T1000 (cell line): ENCODE measurements around the gene PTPMT1.
"Not testable (repeated sequence)": the region's sequence is repeated elsewhere in the genome, so short reads cannot be mapped to it uniquely, and the experiment has no call there.

Experiments used
- DNase-seq: peaks from one replicate; lab custom pipeline; 2025; ENCODE audit warnings: mixed read lengths; lab: John Stamatoyannopoulos, UW

PTPMT1 gene, protein sequence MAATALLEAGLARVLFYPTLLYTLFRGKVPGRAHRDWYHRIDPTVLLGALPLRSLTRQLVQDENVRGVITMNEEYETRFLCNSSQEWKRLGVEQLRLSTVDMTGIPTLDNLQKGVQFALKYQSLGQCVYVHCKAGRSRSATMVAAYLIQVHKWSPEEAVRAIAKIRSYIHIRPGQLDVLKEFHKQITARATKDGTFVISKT

DNA sequence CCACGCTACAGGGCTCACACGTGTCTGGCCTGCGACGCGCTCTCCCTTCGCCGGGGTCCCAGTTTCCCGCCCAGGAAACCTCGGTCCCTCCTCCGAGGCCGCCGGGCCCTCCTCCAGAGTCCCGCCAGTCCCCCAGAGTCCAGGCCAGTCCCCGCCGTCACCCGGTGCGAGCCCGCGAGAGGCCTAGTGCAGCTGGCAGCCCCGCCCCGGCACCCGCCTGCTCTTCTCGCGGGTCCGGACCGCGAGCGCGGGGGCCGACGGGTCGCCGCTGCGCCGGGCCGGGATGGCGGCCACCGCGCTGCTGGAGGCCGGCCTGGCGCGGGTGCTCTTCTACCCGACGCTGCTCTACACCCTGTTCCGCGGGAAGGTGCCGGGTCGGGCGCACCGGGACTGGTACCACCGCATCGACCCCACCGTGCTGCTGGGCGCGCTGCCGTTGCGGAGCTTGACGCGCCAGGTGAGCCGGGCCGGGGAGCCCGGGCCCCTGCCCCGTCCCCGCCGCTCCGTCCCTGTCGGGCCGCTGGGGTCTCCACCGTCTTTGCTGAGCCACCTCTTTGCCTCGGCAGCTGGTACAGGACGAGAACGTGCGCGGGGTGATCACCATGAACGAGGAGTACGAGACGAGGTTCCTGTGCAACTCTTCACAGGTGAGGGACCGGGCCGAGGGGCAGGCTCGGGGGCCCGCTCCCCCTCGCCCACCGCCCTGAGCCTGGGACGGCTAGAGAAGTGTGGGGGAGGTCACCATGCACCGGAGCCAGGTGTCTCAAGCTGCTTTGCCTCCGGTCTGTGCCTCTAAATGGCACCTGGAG is at the start of gene PTPMT1:
Gene PTPMT1 (plus strand): TSS at position 260 of the 809 bp plus-strand sequence. CDS start 24 bp downstream, at position 284.
- DNase-seq, result peak; percentile 21

DNA sequence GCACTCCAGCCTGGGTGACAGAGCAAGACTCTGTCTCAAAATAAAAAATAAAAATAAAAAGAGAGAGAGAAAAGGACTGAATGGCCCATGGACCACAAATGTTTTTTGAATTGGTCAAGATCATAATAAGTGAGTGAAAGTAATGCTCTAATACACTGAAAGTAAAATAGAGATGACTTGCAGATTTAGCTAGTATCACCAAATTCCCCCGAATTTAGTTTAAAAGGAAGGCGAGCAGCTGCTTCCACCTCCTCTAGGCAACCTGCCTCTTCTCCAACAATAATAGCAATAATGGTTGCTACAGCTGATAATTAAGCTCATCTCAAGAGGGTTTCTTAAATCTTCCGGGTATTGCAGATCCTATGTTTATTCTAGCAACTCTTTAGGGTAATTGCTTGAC is 49.2 kb upstream of the PTPMT1 start:
- no peak for DNase-seq

DNA sequence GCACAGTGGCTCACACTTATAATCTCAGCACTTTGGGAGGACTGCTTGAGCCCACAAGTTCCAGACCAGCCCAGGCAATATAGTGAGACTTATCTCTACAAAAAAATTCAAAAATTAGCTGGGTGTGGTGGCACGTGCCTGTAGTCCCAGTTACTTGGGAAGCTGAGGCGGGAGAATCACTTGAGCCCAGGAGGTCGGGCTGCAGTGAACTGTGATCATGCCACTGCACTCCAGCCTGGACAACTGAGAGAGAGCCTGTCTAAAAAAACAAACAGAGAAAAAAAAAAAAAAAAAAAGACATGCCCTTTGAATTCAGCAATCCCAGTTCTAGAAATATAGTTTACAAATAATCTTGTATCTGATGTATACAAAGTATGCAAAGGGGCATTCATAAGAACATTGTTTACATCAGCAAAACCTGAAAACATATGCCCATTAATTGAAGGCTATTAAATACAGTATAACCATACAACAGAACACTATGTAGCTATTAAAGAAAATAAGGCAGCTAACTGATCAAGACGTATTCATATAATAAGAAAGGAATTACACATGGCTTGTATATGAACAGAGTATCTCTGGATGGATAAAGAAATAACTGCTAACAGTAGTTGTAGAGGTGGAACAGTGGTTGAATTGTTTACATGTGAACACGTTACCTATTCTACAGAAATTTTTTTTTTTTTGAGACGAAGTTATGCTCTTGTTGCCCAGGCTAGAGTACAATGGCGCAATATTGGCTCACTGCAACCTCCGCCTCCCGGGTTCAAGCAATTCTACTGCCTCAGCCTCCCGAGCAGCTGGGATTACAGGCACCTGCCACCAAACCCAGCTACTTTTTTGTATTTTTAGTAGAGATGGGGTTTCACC is 48.2 kb upstream of the PTPMT1 start:
- no peak for DNase-seq

DNA sequence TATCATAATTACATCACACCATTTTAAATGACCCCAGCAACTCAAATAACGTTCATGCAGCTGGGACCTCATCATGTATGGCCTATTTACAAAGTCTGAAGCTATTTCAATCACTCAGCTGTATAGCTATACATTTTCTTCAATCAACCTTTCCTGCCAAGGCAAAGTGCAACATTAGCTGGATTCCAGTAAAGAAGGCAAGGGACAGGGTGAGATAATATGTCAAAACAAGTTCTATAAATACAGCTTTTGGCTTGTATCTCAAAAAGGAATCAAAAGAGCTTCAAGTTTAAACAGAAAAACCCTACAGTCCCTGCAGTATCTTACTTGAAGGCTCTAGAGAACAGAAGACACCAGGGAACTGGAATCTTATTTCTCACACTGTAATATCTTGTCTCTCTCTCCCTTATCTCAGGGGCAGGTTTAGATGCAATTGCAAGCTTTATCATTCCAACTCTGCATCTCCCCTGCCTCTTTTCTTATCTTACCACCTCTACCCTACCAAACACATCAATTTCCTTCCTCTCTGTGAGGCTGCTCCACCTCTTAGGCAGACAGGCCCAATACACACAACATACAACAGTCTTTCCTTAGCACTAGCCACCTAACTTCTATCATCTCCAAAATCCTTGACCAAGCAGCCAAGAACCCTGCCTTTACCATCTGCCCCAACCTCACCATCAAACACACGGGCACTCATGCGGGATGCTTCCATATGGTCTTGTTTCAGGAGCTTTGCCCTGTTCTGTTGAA is 47.0 kb upstream of the PTPMT1 start:
- no peak for DNase-seq

DNA sequence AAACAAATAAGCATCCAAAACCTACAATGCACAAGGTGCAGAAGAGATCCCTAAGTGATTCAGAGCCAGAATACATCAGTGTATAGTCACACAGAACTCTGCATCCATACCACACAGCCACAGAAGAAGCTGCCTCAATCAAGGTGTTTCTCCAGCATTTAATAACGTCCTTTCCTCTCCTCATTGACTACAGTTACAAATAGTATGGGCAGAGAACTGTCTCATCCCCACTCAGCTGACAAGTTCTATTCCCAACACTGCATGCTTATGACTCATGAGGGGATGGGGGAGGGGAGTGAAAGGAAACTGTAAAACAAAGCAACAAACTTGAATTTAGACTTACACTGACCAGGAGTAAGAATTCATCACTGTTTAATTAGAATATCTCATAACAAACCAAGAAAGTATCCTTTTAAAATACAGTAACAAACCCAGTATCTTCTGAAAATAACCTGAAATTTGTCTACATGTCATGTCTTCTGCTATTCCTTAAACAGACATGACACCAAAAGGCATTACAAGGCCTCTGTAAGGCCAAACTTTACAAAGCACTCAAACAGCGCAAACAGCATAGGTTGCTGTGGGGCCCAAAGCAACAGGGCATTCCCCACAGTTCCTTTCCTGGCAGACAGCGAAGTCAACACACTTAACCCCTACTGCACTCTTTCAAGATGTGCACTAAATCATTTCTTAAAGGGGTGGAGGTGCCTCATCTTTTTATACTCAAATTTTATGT is 41.7 kb upstream of the PTPMT1 start:
- DNase-seq, result no peak

DNA sequence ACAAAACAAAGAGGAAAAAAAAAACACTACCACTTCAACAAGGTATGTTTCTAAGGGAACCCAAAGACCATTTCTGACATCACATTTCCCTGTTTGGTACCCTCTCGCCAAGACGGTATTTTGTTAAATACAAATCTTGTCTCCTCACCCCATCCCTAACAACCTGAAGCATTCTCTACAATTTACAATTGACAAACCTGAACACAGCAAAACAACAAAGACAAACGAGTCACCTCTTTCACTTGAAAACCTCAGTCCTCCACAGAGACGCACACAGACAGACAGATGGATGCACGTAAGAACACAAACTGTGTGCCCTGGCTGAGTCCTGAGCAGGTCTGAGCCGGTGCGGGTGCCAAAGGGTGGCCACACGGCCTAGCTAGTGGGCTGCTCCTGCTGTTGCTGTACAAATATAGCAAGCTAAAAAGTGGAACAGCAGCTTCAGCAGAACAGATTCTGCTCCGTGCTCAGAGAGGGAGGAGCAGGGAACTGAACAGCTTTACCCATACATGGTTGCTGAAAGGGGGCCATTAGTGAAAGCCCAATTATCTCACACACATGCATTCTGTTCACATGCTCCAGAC is 41.0 kb upstream of the PTPMT1 start:
- DNase-seq, result no peak

DNA sequence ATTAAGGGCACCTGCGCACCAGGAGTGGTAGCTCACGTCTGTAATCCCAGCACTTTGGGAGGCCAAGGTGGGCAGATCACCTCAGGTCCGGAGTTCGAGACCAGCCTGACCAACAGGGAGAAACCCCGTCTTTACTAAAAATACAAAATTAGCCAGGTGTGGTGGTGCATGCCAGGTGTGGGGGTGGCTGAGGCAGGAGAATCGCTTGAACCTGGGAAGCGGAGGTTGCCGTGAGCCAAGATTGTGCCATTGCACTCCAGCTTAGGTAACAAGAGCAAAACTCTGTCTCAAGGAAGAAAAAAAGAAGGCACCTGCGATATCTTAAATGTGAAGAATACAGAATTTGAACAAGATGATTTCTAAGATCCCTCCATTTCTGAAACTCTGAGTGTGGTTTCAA is 39.4 kb upstream of the PTPMT1 start:
- not testable (repeated sequence) for DNase-seq

DNA sequence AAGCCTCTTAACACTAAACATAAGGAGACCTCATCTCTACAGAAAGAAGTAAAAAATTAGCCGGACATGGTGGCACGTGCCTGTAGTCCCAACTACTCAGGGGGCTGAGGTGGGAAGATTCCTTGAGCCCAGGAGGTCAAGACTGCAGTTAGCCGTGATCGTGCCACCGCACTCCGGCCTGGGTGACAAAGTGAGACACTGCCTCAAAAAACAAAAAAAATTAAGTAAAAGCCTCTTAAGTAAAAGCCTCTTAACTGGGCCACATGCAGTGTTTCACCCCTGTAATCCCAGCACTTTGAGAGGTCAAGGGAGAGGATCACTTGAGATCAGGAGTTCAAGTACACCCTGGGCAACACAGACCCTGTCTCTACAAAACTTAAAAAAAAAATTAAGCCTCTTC is 38.2 kb upstream of the PTPMT1 start:
- DNase-seq, result no peak

DNA sequence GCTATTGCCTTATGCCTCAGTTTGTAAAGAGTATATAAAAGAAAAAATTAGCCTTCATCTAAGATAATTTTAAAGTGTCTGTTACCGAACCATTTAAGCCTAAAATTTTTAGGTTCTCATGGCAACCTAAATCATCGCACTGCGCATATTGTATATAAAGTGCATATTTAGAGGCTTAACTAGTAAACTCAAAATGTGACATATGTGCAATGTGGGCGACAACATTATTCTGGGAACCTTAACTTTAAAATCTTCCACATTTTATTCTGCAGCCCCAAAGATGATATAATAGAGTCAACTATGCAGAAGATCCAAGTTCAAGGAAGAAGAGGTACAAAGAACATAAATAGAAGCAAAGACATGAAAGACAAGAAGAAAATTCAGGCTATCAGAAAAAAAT is 35.4 kb upstream of the PTPMT1 start:
- no peak for DNase-seq

DNA sequence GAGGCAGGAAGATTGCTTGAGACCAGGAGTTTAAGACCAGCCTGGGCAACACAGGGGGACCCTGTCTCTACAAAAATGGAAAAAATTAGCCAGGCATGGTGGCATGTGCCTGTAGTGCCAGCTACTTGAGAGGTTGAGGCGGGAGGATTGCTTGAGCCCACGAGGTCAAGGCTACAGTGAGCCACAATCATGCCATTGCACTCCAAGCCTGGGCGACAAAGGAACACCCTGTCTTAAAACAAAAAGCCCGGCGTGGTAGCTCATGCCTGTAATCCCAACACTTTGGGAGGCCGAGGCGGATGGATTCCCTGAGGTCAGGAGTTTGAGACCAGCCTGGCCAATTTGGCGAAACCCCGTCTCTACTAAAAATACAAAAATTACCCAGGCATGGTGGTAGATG is 34.7 kb upstream of the PTPMT1 start:
- DNase-seq, result not testable (repeated sequence)

DNA sequence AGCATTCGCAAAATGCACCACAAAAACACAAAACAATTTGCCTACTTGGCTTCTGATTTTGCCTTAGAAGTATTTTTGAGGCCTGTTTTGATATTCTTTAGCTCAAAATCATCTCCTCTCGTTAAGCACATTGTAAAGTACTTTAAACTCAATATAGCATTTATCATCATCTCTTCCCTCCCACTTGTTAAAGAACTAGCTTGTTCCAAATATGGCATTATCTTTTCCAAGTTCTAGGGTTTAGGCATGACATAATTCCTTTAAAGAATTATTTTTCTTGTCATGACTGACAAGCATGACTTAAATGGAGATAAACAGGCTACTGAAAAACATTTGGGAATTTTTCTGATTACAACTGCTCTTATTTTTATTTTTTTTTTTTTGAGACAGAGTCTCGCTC is 33.7 kb upstream of the PTPMT1 start:
- no peak for DNase-seq

DNA sequence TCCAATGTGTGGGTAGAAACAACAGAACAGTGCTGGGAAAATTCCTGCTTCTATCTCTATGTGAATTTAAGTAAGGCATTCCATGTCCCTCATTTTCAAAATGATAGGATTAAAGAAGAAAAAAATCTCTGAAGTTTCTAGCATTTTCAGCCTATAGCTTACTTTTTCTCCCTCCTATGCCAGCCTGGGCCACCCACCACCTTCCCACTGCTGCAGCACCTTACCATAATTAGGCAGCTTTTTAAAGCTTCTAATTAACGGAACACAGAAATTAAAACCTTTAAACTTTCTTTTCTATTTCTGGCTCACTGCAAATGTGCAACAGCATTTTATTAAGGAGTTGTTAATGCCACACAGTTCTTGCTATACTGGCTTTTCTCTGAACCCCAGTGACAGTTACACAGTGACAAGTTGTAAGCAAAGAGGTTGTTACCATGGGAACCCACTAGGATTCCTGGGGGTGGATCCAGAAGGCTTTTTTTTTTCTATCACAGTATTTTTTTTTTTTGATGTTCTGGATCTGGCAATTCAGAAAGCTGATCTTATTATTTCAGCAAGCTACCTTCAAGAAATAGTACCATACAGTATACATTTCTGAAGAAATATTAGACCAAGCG is 32.7 kb upstream of the PTPMT1 start:
- DNase-seq, result no peak

DNA sequence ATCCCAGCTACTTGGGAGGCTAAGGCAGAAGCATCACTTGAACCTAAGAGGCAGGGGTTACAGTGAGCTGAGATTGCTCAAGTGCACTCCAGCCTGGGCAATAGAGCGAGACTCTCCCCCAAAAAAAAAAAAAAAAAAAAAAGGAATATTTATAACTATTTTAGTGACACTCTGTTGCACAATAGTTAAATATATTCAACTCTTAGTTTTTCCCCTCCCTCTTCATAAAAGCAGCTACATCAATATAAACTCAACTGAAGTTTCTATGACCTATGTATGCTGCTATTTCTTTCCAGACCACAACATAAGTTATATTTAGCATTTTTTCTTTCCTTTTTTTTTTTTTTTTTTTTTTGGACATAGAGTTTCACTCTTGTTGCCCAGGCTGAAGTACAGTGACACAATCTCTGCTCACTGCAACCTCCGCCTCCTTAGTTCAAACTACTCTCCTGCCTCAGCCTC is 31.7 kb upstream of the PTPMT1 start:
- no peak for DNase-seq

DNA sequence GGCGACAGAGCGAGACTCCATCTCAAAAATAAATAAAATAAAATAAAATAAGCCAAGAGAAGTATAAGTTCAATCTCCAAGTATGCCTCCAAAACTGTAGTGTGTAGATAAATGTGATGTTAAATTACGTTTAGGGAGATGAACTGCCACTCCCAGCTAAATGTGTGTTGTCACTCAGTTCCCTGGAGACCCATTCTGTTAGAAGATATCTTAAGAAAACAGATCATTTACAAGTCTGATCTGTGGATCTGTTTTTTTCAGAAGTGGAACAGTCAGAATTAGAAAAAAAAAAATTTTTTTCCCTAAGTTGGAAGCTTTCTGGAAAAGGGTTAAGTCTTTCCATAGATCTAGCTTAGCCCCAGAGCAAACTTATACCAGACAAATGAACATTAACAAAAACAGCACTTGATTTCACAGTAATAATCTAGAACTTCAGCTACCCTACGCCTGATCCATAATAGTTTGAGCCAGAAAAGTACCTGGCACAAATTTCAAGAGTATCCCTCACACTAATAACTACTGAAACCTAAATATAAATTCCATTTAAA is 30.6 kb upstream of the PTPMT1 start:
- DNase-seq, result no peak

DNA sequence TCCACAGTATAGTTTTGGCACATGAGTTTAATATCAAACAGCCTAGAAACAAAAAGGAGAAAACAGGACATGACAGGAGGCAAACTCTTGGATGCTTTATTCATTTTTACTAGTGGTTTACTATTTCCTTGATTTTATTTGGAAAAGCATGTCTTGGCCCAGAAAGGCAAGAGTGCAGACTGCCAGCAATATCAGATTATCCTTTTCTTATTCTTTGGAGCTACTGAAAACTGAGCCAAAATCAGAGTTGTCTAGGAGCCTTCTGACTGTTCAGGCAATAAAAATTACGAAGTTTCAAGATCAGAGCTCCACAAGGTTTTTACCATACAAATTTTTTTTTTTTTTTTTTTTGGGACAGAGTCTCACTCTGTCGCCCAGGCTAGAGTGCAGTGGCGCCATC is 28.5 kb upstream of the PTPMT1 start:
- DNase-seq, result no peak

DNA sequence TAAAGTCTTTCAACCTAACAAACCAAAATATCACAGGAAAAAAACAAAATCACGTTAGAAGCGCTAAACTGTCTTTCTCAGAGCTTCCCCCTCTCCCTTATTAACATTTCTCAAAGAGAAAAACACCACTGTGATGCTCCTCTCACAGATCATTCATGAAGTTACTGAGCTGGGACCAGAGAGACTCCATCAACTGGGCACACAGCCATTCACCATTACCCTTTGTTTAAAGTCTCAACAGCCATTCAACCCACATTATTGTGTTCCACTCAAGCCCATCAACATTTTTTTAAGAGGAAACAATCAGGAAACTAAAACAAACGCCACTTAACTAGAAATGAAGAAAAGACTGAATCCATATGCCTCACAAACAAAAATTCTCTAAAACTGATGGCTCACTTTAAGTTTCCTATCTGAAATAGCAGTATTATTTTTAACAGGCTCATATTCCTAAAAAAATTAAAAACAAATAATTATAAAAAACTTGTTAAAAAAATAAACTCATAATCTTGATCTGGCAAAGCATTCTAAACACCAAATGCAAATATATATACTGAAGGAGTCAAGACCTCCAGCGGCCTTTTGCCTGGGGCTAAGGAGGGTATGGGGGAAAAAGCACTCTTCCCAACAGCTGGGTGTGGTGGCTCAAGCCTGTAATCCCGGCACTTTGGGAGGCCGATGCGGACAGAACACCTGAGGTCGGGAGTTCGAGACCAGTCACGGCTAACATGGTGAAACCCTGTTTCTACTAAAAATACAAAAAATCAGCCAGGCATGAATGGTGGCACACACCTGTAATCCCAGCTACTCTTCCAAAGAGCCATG is 26.4 kb upstream of the PTPMT1 start:
- no peak for DNase-seq

DNA sequence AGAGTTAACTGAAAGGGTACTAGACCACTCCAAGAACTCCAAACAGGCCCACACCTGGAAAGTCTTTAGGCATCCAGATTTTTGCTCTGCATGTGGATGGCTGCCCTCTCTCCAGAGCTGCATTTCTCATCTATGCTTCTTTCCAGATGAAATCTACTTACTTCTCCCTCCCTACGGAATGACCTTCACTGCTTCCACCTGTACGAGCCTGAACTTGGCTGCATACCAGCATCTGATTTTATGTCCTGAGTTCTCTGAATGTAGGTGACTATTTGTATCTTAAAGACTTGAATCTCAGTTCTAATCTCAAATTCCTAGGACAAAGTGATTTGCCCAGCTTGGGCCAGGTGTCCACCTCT is 25.7 kb upstream of the PTPMT1 start:
- DNase-seq, result no peak

DNA sequence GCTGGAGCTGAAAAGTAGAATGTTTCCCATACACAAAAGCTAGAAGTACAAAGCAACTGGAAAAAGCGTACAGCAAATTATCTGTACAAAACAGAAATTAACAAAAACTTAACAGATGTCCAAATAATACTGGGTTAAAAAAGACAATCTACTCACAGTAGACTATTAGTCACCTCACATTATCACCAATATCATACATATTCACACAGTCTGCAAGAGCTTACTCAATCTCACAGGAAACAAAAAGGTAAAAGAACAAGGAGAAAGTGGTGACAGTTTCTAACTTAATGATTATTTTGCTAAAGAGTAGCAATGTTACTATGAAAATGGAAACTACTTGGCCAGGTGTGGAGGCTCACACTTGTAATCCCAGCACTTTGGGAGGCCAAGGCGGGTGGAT is 24.3 kb upstream of the PTPMT1 start:
- no peak for DNase-seq

DNA sequence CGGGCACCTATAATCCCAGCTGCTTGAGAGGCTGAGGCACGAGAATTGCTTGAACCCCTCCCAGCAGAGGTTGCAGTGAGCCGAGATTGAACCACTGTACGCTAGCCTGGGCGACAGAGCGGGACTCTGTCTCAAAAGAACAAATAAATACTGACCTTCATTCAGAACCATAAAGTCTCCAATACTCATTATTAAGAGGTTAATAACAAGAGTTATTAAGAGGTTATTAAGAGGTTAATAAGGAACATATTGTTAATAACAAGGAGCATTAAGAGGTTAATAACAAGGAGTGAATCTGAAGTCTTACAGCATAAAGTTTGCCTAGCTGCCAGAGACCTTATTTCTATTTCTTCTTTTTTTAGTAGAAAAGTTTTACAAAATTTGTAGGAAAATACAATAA is 20.1 kb upstream of the PTPMT1 start:
- no peak for DNase-seq
